Measurements from ENCODE around the gene DUSP8. TPM values are rescaled to one million over a fixed set of nuclear protein-coding genes. Genes with fewer than 3 reads are reported as not detected.
A peak's percentile ranks its signal among the peaks of the same experiment; 100 is the strongest.

The DUSP8 gene
- polyA plus RNA-seq, 1 of the 3 experiments (the other 2 are of a cell fraction), result 2.0 TPM

- peaks cover 0 to 35% of the 10 kb centered on the region in 2 experiments; a peak in 1 of 4 replicates for H3K4me1 ChIP-seq (ENCODE audit: control insufficient read depth in 1 of 2, insufficient read depth in 2 of 2, low read depth in 1 of 2, low read length in 1 of 2)
- 33% methylated on average over 7 of the region's 58 CpGs for WGBS (ENCODE audit: low lambda C conversion rate)
- H4K20me1 ChIP-seq (ENCODE audit: insufficient read depth), result peaks cover 21% of the 10 kb centered on the region
- H3K9me3 ChIP-seq, result no peaks in the 10 kb centered on the region
- peak overlapping the region; percentile 90 for H3K4me2 ChIP-seq
- H3K27me3 ChIP-seq (ENCODE audit: insufficient read depth), result peaks cover 4% of the 10 kb centered on the region; the same call in 1 of the 2 replicates
- TF ChIP-seq TCF12 (IDR thresholded peaks at IDR 0.05) (no peak), FOXJ3 (CRISPR knock-in tag; IDR thresholded peaks at IDR 0.05) (0 out of 2 replicates have a peak, but pooled peaks have one; percentile 14), CHD2 (IDR thresholded peaks at IDR 0.05; ENCODE audit: low read length, partially characterized antibody) (peak; percentile 44)
- H3K4me3 ChIP-seq (ENCODE audit: low read depth in 2 of 2, low read length in 1 of 2), result peak overlapping the region; percentile 57 to 64
- H3F3A ChIP-seq (replicated peaks; ENCODE audit: insufficient read depth), result no peaks in the 10 kb centered on the region
- ChIA-PET CTCF (interaction anchor here (1.2 to 18.1 kb wide), 2 partner anchors 26 to 82 kb away, joined by 4 to 398 read pairs; no protein-coding TSS in a partner anchor), POLR2A (no interaction called here)
- no peaks in the 10 kb centered on the region for H3K9me2 ChIP-seq
- no peaks in the 10 kb centered on the region for H3K79me2 ChIP-seq (ENCODE audit: insufficient read depth)
- DNase-seq, result peak; percentile 82
- no peak overlapping the region for H2AFZ ChIP-seq (ENCODE audit: low read depth)
- peak overlapping the region; percentile 60 for H3K9ac ChIP-seq
- H3K27ac ChIP-seq (ENCODE audit: low read depth in 2 of 2, low read length in 1 of 2), result peak overlapping the region in 1 of 2 experiments; percentile 81; a peak in 2 of 4 replicates
- no peaks in the 10 kb centered on the region for H3K36me3 ChIP-seq (replicated peaks in 1 of 2; ENCODE audit: control insufficient read depth in 1 of 2, insufficient read depth in 2 of 2, low read length in 1 of 2)
Observed at GRCh38 chr11:1570896-1571759, 943 bp downstream of the DUSP8 start.

GRCh38 chr11:1570531-1570895 lies 1.6 kb downstream of the DUSP8 start:
- peaks cover 4% of the 10 kb centered on the region; the same call in 1 of the 2 replicates for H3K27me3 ChIP-seq (ENCODE audit: insufficient read depth)
- H2AFZ ChIP-seq (ENCODE audit: low read depth), result no peak overlapping the region
- no peaks in the 10 kb centered on the region for H3K9me2 ChIP-seq
- H3F3A ChIP-seq (replicated peaks; ENCODE audit: insufficient read depth), result no peaks in the 10 kb centered on the region
- H3K4me2 ChIP-seq, result peak overlapping the region; percentile 90; the same call in 1 of the 2 replicates
- H3K36me3 ChIP-seq (replicated peaks in 1 of 2; ENCODE audit: control insufficient read depth in 1 of 2, insufficient read depth in 2 of 2, low read length in 1 of 2), result no peaks in the 10 kb centered on the region
- CTCF ChIA-PET, result interaction anchor here (1.2 to 18.1 kb wide), 3 partner anchors 25 to 82 kb away, joined by 4 to 398 read pairs (median 5); no protein-coding TSS in a partner anchor
- H3K9me3 ChIP-seq, result no peaks in the 10 kb centered on the region
- POLR2A ChIA-PET, result no interaction called here
- H3K79me2 ChIP-seq (ENCODE audit: insufficient read depth), result no peaks in the 10 kb centered on the region
- 87% methylated on average over 3 of the region's 8 CpGs for WGBS (ENCODE audit: low lambda C conversion rate)
- H3K9ac ChIP-seq, result no peak overlapping the region
- peaks cover 21% of the 10 kb centered on the region for H4K20me1 ChIP-seq (ENCODE audit: insufficient read depth)
- peak overlapping the region in 1 of 2 experiments; percentile 81; a peak in 2 of 4 replicates for H3K27ac ChIP-seq (ENCODE audit: low read depth in 2 of 2, low read length in 1 of 2)
- peak overlapping the region; percentile 57 to 64; a peak in 3 of 4 replicates for H3K4me3 ChIP-seq (ENCODE audit: low read depth in 2 of 2, low read length in 1 of 2)
- H3K4me1 ChIP-seq (ENCODE audit: control insufficient read depth in 1 of 2, insufficient read depth in 2 of 2, low read depth in 1 of 2, low read length in 1 of 2), result peaks cover 0 to 35% of the 10 kb centered on the region in 2 experiments; a peak in 1 of 4 replicates
- DNase-seq, result no peak
- peak; percentile 48; the same call in 1 of the 2 replicates for TF ChIP-seq RCOR1 (IDR thresholded peaks at IDR 0.05; ENCODE audit: low read length)
- peak; percentile 58; the same call in 1 of the 2 replicates for TF ChIP-seq USF1 (IDR thresholded peaks at IDR 0.05; ENCODE audit: borderline replicate concordance, low read depth)
- TF ChIP-seq TEAD4 (IDR thresholded peaks at IDR 0.05; ENCODE audit: borderline replicate concordance, insufficient read depth), result no peak
- TF ChIP-seq CTCF (IDR thresholded peaks at IDR 0.05), result no peak
